ENCODE results near the gene OSBPL3. TPM values are rescaled to one million over a fixed set of nuclear protein-coding genes. Genes with fewer than 3 reads are reported as not detected.

Gene OSBPL3
- polyA plus RNA-seq, 1 donor (not counting 4 experiments of a cell fraction or from before 2014, with no cell fraction given) = 34.0 TPM

GRCh38 chr7:24786306-24786705 is 193.7 kb downstream of the OSBPL3 start:
- no peaks in the 10 kb centered on the region for H3K9me3 ChIP-seq (ENCODE audit: control insufficient read depth, low read depth, low read length)
- H3K36me3 ChIP-seq (ENCODE audit: control insufficient read depth in 2 of 2, extremely low read depth in 1 of 2, insufficient read depth in 2 of 2, low read length in 2 of 2) = peaks cover 2 to 4% of the 10 kb centered on the region in 2 experiments
- no peak for DNase-seq (ENCODE audit: low read depth, low spot score)
- peaks cover 12% of the 10 kb centered on the region for H3K4me1 ChIP-seq (ENCODE audit: control insufficient read depth, extremely low read depth, insufficient read depth, low read length)
- H3K27me3 ChIP-seq (ENCODE audit: control insufficient read depth, extremely low read depth, insufficient read depth, low read length) = no peaks in the 10 kb centered on the region
- H3K9me1 ChIP-seq (ENCODE audit: control insufficient read depth, extremely low read depth, insufficient read depth, low read length) = no peaks in the 10 kb centered on the region
- no peaks in the 10 kb centered on the region for H4K20me1 ChIP-seq (ENCODE audit: control insufficient read depth, extremely low read depth, insufficient read depth, low read length)
- FAIRE-seq = no peak
- TF ChIP-seq EZH2 (IDR thresholded peaks at IDR 0.05; ENCODE audit: low read length) = no peak
- dilution Hi-C loops (cut with MboI; ENCODE audit: extremely low pct_ligation_motif_present, low sequenced_read_pairs) = no loop called here
- peak overlapping the region; percentile 81 for H3K27ac ChIP-seq (ENCODE audit: control insufficient read depth, insufficient read depth, low read length)
- H3K79me2 ChIP-seq (ENCODE audit: control insufficient read depth, insufficient read depth, low read length) = no peaks in the 10 kb centered on the region
- no peak overlapping the region for H3K4me3 ChIP-seq (ENCODE audit: control insufficient read depth in 2 of 3, extremely low read depth in 1 of 3, insufficient read depth in 2 of 3, low read depth in 1 of 3, low read length in 3 of 3)
- H3K4me2 ChIP-seq (ENCODE audit: control insufficient read depth, extremely low read depth, insufficient read depth, low read depth, low read length) = no peak overlapping the region
- no peak overlapping the region for H2AFZ ChIP-seq (ENCODE audit: control insufficient read depth, low read length)
- peak overlapping the region; percentile 18 for H3K9ac ChIP-seq (ENCODE audit: control insufficient read depth, extremely low read depth, insufficient read depth, low read length)

GRCh38 chr7:24784277-24784676 is 195.7 kb downstream of the OSBPL3 start:
- Histone ChIP-seq H3K9me3 (ENCODE audit: control insufficient read depth, low read depth, low read length) (no peaks in the 10 kb centered on the region), H3K9me1 (ENCODE audit: control insufficient read depth, extremely low read depth, insufficient read depth, low read length) (peaks cover 3% of the 10 kb centered on the region), H4K20me1 (ENCODE audit: control insufficient read depth, extremely low read depth, insufficient read depth, low read length) (no peaks in the 10 kb centered on the region), H3K4me2 (ENCODE audit: control insufficient read depth, extremely low read depth, insufficient read depth, low read depth, low read length) (no peak overlapping the region), H3K36me3 (ENCODE audit: control insufficient read depth in 2 of 2, extremely low read depth in 1 of 2, insufficient read depth in 2 of 2, low read length in 2 of 2) (peaks cover 3 to 4% of the 10 kb centered on the region in 2 experiments), H3K9ac (ENCODE audit: control insufficient read depth, extremely low read depth, insufficient read depth, low read length) (no peak overlapping the region), H2AFZ (ENCODE audit: control insufficient read depth, low read length) (no peak overlapping the region), H3K4me3 (ENCODE audit: control insufficient read depth in 2 of 3, extremely low read depth in 1 of 3, insufficient read depth in 2 of 3, low read depth in 1 of 3, low read length in 3 of 3) (no peak overlapping the region), H3K27ac (ENCODE audit: control insufficient read depth, insufficient read depth, low read length) (no peak overlapping the region), H3K79me2 (ENCODE audit: control insufficient read depth, insufficient read depth, low read length) (no peaks in the 10 kb centered on the region), H3K4me1 (ENCODE audit: control insufficient read depth, extremely low read depth, insufficient read depth, low read length) (peaks cover 12% of the 10 kb centered on the region), H3K27me3 (ENCODE audit: control insufficient read depth, extremely low read depth, insufficient read depth, low read length) (no peaks in the 10 kb centered on the region)
- dilution Hi-C loops (cut with MboI; ENCODE audit: extremely low pct_ligation_motif_present, low sequenced_read_pairs) = no loop called here
- DNase-seq (ENCODE audit: low read depth, low spot score) (no peak), FAIRE-seq (no peak)
- TF ChIP-seq EZH2 (IDR thresholded peaks at IDR 0.05; ENCODE audit: low read length) (no peak), CTCF (optimal IDR thresholded peaks at IDR 0.05 in 1 of 3, IDR thresholded peaks at IDR 0.05 in 1 of 3, conservative IDR thresholded peaks at IDR 0.05 in 1 of 3; ENCODE audit: extremely low read depth in 1 of 3, insufficient read depth in 2 of 3, low read length in 3 of 3) (no peak)

GRCh38 chr7:24783698-24784097 is 196.3 kb downstream of the OSBPL3 start:
- H3K9me3 ChIP-seq (ENCODE audit: control insufficient read depth, low read depth, low read length) = no peaks in the 10 kb centered on the region
- dilution Hi-C loops (cut with MboI; ENCODE audit: extremely low pct_ligation_motif_present, low sequenced_read_pairs) = no loop called here
- H3K4me3 ChIP-seq (ENCODE audit: control insufficient read depth in 2 of 3, extremely low read depth in 1 of 3, insufficient read depth in 2 of 3, low read depth in 1 of 3, low read length in 3 of 3) = no peak overlapping the region
- H3K79me2 ChIP-seq (ENCODE audit: control insufficient read depth, insufficient read depth, low read length) = no peaks in the 10 kb centered on the region
- H3K36me3 ChIP-seq (ENCODE audit: control insufficient read depth in 2 of 2, extremely low read depth in 1 of 2, insufficient read depth in 2 of 2, low read length in 2 of 2) = peaks cover 4 to 5% of the 10 kb centered on the region in 2 experiments
- no peak overlapping the region for H3K9ac ChIP-seq (ENCODE audit: control insufficient read depth, extremely low read depth, insufficient read depth, low read length)
- FAIRE-seq (no peak), DNase-seq (ENCODE audit: low read depth, low spot score) (no peak)
- no peaks in the 10 kb centered on the region for H3K27me3 ChIP-seq (ENCODE audit: control insufficient read depth, extremely low read depth, insufficient read depth, low read length)
- peaks cover 3% of the 10 kb centered on the region for H3K9me1 ChIP-seq (ENCODE audit: control insufficient read depth, extremely low read depth, insufficient read depth, low read length)
- TF ChIP-seq CTCF (optimal IDR thresholded peaks at IDR 0.05 in 1 of 3, IDR thresholded peaks at IDR 0.05 in 1 of 3, conservative IDR thresholded peaks at IDR 0.05 in 1 of 3; ENCODE audit: extremely low read depth in 1 of 3, insufficient read depth in 2 of 3, low read length in 3 of 3) (no peak), EZH2 (IDR thresholded peaks at IDR 0.05; ENCODE audit: low read length) (no peak)
- H3K27ac ChIP-seq (ENCODE audit: control insufficient read depth, insufficient read depth, low read length) = no peak overlapping the region
- H3K4me2 ChIP-seq (ENCODE audit: control insufficient read depth, extremely low read depth, insufficient read depth, low read depth, low read length) = no peak overlapping the region
- no peak overlapping the region for H2AFZ ChIP-seq (ENCODE audit: control insufficient read depth, low read length)
- no peaks in the 10 kb centered on the region for H4K20me1 ChIP-seq (ENCODE audit: control insufficient read depth, extremely low read depth, insufficient read depth, low read length)
- H3K4me1 ChIP-seq (ENCODE audit: control insufficient read depth, extremely low read depth, insufficient read depth, low read length) = peaks cover 12% of the 10 kb centered on the region
